ENCODE data around the gene FIGN. TPM values are rescaled to one million over a fixed set of nuclear protein-coding genes. Genes with fewer than 3 reads are reported as not detected.

Gene FIGN
- polyA plus RNA-seq, 1 donor from 2014 or later: 0.71 TPM

GRCh38 chr2:163773276-163773675 lies 37.5 kb upstream of the FIGN start:
- no peaks in the 10 kb centered on the region for H3K79me2 ChIP-seq (replicated peaks; ENCODE audit: insufficient read depth, low read length)
- no peak overlapping the region for H3K27ac ChIP-seq (ENCODE audit: low read length)
- no peaks in the 10 kb centered on the region for H3K36me3 ChIP-seq (ENCODE audit: insufficient read depth, low read length)
- no peaks in the 10 kb centered on the region for H3K9me3 ChIP-seq (ENCODE audit: low read length)
- H4K20me1 ChIP-seq (ENCODE audit: insufficient read depth): no peaks in the 10 kb centered on the region
- TF ChIP-seq EZH2 (IDR thresholded peaks at IDR 0.05; ENCODE audit: borderline replicate concordance, insufficient read depth, low read length, poor library complexity, severe bottlenecking) (no peak), POLR2AphosphoS5 (IDR thresholded peaks at IDR 0.05) (no peak), EP300 (conservative IDR thresholded peaks at IDR 0.05; ENCODE audit: poor library complexity, severe bottlenecking) (no peak), TAF1 (IDR thresholded peaks at IDR 0.05; ENCODE audit: low read depth) (no peak), MXI1 (conservative IDR thresholded peaks at IDR 0.05; ENCODE audit: poor library complexity, severe bottlenecking) (no peak), REST (IDR thresholded peaks at IDR 0.05; ENCODE audit: borderline replicate concordance) (no peak), RAD21 (conservative IDR thresholded peaks at IDR 0.05) (no peak), SMC3 (conservative IDR thresholded peaks at IDR 0.05; ENCODE audit: poor library complexity) (no peak)
- TF ChIP-seq, protein P1, sequence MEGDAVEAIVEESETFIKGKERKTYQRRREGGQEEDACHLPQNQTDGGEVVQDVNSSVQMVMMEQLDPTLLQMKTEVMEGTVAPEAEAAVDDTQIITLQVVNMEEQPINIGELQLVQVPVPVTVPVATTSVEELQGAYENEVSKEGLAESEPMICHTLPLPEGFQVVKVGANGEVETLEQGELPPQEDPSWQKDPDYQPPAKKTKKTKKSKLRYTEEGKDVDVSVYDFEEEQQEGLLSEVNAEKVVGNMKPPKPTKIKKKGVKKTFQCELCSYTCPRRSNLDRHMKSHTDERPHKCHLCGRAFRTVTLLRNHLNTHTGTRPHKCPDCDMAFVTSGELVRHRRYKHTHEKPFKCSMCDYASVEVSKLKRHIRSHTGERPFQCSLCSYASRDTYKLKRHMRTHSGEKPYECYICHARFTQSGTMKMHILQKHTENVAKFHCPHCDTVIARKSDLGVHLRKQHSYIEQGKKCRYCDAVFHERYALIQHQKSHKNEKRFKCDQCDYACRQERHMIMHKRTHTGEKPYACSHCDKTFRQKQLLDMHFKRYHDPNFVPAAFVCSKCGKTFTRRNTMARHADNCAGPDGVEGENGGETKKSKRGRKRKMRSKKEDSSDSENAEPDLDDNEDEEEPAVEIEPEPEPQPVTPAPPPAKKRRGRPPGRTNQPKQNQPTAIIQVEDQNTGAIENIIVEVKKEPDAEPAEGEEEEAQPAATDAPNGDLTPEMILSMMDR (IDR thresholded peaks at IDR 0.05; ENCODE audit: poor library complexity, severe bottlenecking): no peak
- H3F3A ChIP-seq (ENCODE audit: insufficient read depth, low read length, poor library complexity, severe bottlenecking): no peaks in the 10 kb centered on the region
- H3K9me2 ChIP-seq (ENCODE audit: insufficient read depth, low read length): no peaks in the 10 kb centered on the region
- H2AFZ ChIP-seq (ENCODE audit: low read depth, low read length): no peak overlapping the region
- H3K27me3 ChIP-seq (ENCODE audit: insufficient read depth, low read depth, low read length): no peaks in the 10 kb centered on the region
- no peak overlapping the region for H3K4me2 ChIP-seq (ENCODE audit: low read length)
- no peak overlapping the region for H3K4me3 ChIP-seq (ENCODE audit: low read length)
- H3K9ac ChIP-seq (ENCODE audit: low read length): no peak overlapping the region

DNA sequence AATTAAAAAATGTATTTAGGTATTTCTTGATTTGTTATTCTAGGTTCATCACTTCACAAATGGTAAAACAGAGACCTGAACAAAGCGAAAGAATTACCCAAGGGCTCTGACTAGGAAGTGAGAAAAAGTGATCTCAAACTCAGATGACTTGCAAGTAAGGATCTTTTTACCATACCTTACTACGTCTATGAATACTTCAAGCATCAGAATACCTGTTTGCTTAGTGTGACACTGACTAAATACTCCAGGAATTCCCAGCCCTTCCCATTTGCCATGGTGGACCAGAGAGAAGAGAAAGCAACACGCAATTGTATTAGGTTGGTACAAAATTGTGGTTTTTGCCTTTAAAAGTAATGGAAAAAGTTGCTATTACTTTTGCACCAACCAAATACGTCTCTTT lies 35.8 kb upstream of the FIGN start:
- Histone ChIP-seq H3K4me2 (ENCODE audit: low read length) (no peak overlapping the region), H2AFZ (ENCODE audit: low read depth, low read length) (no peak overlapping the region), H3K27ac (ENCODE audit: low read length) (no peak overlapping the region), H3K36me3 (ENCODE audit: insufficient read depth, low read length) (no peaks in the 10 kb centered on the region), H3K4me3 (ENCODE audit: low read length) (no peak overlapping the region), H3K9me3 (ENCODE audit: low read length) (no peaks in the 10 kb centered on the region), H3K9ac (ENCODE audit: low read length) (no peak overlapping the region), H3K27me3 (ENCODE audit: insufficient read depth, low read depth, low read length) (no peaks in the 10 kb centered on the region), H3F3A (ENCODE audit: insufficient read depth, low read length, poor library complexity, severe bottlenecking) (no peaks in the 10 kb centered on the region), H3K79me2 (replicated peaks; ENCODE audit: insufficient read depth, low read length) (no peaks in the 10 kb centered on the region), H3K9me2 (ENCODE audit: insufficient read depth, low read length) (no peaks in the 10 kb centered on the region), H4K20me1 (ENCODE audit: insufficient read depth) (no peaks in the 10 kb centered on the region)
- no peak for TF ChIP-seq EZH2 (IDR thresholded peaks at IDR 0.05; ENCODE audit: borderline replicate concordance, insufficient read depth, low read length, poor library complexity, severe bottlenecking)
- no peak for TF ChIP-seq RAD21 (conservative IDR thresholded peaks at IDR 0.05)
- TF ChIP-seq, protein P1 (IDR thresholded peaks at IDR 0.05; ENCODE audit: poor library complexity, severe bottlenecking): no peak
- TF ChIP-seq MXI1 (conservative IDR thresholded peaks at IDR 0.05; ENCODE audit: poor library complexity, severe bottlenecking): no peak
- TF ChIP-seq REST (IDR thresholded peaks at IDR 0.05; ENCODE audit: borderline replicate concordance): no peak
- TF ChIP-seq EP300 (conservative IDR thresholded peaks at IDR 0.05; ENCODE audit: poor library complexity, severe bottlenecking): no peak
- TF ChIP-seq TAF1 (IDR thresholded peaks at IDR 0.05; ENCODE audit: low read depth): no peak
- no peak for TF ChIP-seq SMC3 (conservative IDR thresholded peaks at IDR 0.05; ENCODE audit: poor library complexity)
- no peak for TF ChIP-seq POLR2AphosphoS5 (IDR thresholded peaks at IDR 0.05)
